ENCODE results near the gene CELSR2. TPM values are rescaled to one million over a fixed set of nuclear protein-coding genes. Genes with fewer than 3 reads are reported as not detected.

CELSR2 gene
- total RNA-seq, 1 experiment from 2014 or later: 8.3 TPM

- ChIA-PET CTCF (interaction anchor here (0.7 to 0.8 kb wide), 2 partner anchors 15 to 133 kb away, joined by 3 to 15 read pairs; partner anchors contain the start of genes CELSR2 and SORT1), POLR2A (interaction anchor here (0.6 kb wide), 1 partner anchor 20 kb away, joined by 5 read pairs; no protein-coding TSS in a partner anchor)
- no peaks in the 10 kb centered on the region for H3K9me3 ChIP-seq
- H3K36me3 Mint-ChIP-seq (ENCODE audit: insufficient read depth, unreplicated experiment): no peaks in the 10 kb centered on the region
- H3K4me3 ChIP-seq (ENCODE audit: low read depth, low read length): no peak overlapping the region
- H3K27me3 ChIP-seq (replicated peaks; ENCODE audit: control insufficient read depth, insufficient read depth, low read length): no peaks in the 10 kb centered on the region
- H3K36me3 ChIP-seq (ENCODE audit: control insufficient read depth, insufficient read depth, low read length): no peaks in the 10 kb centered on the region
- H3K27me3 Mint-ChIP-seq (ENCODE audit: insufficient read depth, unreplicated experiment): no peaks in the 10 kb centered on the region
- no peak for TF ChIP-seq CTCF (IDR thresholded peaks at IDR 0.05; ENCODE audit: insufficient read depth in 1 of 2, low read depth in 1 of 2, low read length in 1 of 2, severe bottlenecking in 1 of 2, unreplicated experiment in 1 of 2)
- no peaks in the 10 kb centered on the region for H3K4me1 Mint-ChIP-seq (ENCODE audit: low read depth, unreplicated experiment)
- H3K9me3 Mint-ChIP-seq (ENCODE audit: unreplicated experiment): no peaks in the 10 kb centered on the region
- intact Hi-C loops (cut with micrococcal nuclease; ENCODE audit: unreplicated experiment): loop anchor here (5.0 to 10.0 kb wide), 2 partner anchors 170 to 268 kb away; partner anchors contain the start of gene TMEM167B
- no peak overlapping the region for H3K4me3 Mint-ChIP-seq (ENCODE audit: unreplicated experiment)
- H3K4me1 ChIP-seq: no peaks in the 10 kb centered on the region
- no TSS peak for BruUV-seq (replicated peaks)
- DNase-seq: no peak
- no peak overlapping the region for H3K27ac Mint-ChIP-seq (ENCODE audit: unreplicated experiment)
These were observed 15.0 kb downstream of the CELSR2 start for GRCh38 chr1:109264379-109264755.

GRCh38 chr1:109265016-109265415 is 15.7 kb downstream of the CELSR2 start:
- Mint-ChIP-seq H3K27me3 (ENCODE audit: insufficient read depth, unreplicated experiment) (no peaks in the 10 kb centered on the region), H3K27ac (ENCODE audit: unreplicated experiment) (no peak overlapping the region), H3K36me3 (ENCODE audit: insufficient read depth, unreplicated experiment) (no peaks in the 10 kb centered on the region), H3K4me3 (ENCODE audit: unreplicated experiment) (no peak overlapping the region), H3K9me3 (ENCODE audit: unreplicated experiment) (no peaks in the 10 kb centered on the region), H3K4me1 (ENCODE audit: low read depth, unreplicated experiment) (no peaks in the 10 kb centered on the region)
- Histone ChIP-seq H3K4me3 (ENCODE audit: low read depth, low read length) (no peak overlapping the region), H3K9me3 (no peaks in the 10 kb centered on the region), H3K36me3 (ENCODE audit: control insufficient read depth, insufficient read depth, low read length) (no peaks in the 10 kb centered on the region), H3K4me1 (no peaks in the 10 kb centered on the region), H3K27me3 (replicated peaks; ENCODE audit: control insufficient read depth, insufficient read depth, low read length) (no peaks in the 10 kb centered on the region)
- intact Hi-C loops (cut with micrococcal nuclease; ENCODE audit: unreplicated experiment): loop anchor here (10.0 kb wide), 1 partner anchor 170 kb away; the partner anchor contains the start of gene TMEM167B
- TF ChIP-seq CTCF (IDR thresholded peaks at IDR 0.05; ENCODE audit: insufficient read depth in 1 of 2, low read depth in 1 of 2, low read length in 1 of 2, severe bottlenecking in 1 of 2, unreplicated experiment in 1 of 2): no peak
- DNase-seq: no peak
- CTCF ChIA-PET: no interaction called here
- POLR2A ChIA-PET: no interaction called here
- BruUV-seq (replicated peaks): no TSS peak

- ChIA-PET CTCF (interaction anchor here (0.7 kb wide), 1 partner anchor 375 kb away, joined by 3 read pairs; no protein-coding TSS in a partner anchor), POLR2A (no interaction called here)
- H3K36me3 ChIP-seq (ENCODE audit: control insufficient read depth, insufficient read depth, low read length): no peaks in the 10 kb centered on the region
- H3K27me3 ChIP-seq (replicated peaks; ENCODE audit: control insufficient read depth, insufficient read depth, low read length): no peaks in the 10 kb centered on the region
- H3K4me3 Mint-ChIP-seq (ENCODE audit: unreplicated experiment): no peak overlapping the region
- H3K4me1 ChIP-seq: no peaks in the 10 kb centered on the region
- no peaks in the 10 kb centered on the region for H3K4me1 Mint-ChIP-seq (ENCODE audit: low read depth, unreplicated experiment)
- no peak for DNase-seq
- H3K9me3 ChIP-seq: no peaks in the 10 kb centered on the region
- no peak overlapping the region for H3K27ac Mint-ChIP-seq (ENCODE audit: unreplicated experiment)
- no peak overlapping the region for H3K4me3 ChIP-seq (ENCODE audit: low read depth, low read length)
- intact Hi-C loops (cut with micrococcal nuclease; ENCODE audit: unreplicated experiment): loop anchor here (10.0 kb wide), 1 partner anchor 171 kb away; the partner anchor contains the start of gene TMEM167B
- no peaks in the 10 kb centered on the region for H3K36me3 Mint-ChIP-seq (ENCODE audit: insufficient read depth, unreplicated experiment)
- TF ChIP-seq CTCF (IDR thresholded peaks at IDR 0.05; ENCODE audit: insufficient read depth in 1 of 2, low read depth in 1 of 2, low read length in 1 of 2, severe bottlenecking in 1 of 2, unreplicated experiment in 1 of 2): no peak
- no peaks in the 10 kb centered on the region for H3K9me3 Mint-ChIP-seq (ENCODE audit: unreplicated experiment)
- no TSS peak for BruUV-seq (replicated peaks)
- no peaks in the 10 kb centered on the region for H3K27me3 Mint-ChIP-seq (ENCODE audit: insufficient read depth, unreplicated experiment)
These were observed 16.5 kb downstream of the CELSR2 start for GRCh38 chr1:109265741-109266330.
